Measurements from ENCODE around the gene S100A6.

GRCh38 chr1:153556348-153556747 lies 20.6 kb upstream of the S100A6 start:
- TF ChIP-seq CTCF (IDR thresholded peaks at IDR 0.05) (no peak), POLR2A (IDR thresholded peaks at IDR 0.05) (no peak)

Measured in heart left ventricle (tissue), 13 donors.